Measurements from ENCODE around the gene RBMY1D.

DNA sequence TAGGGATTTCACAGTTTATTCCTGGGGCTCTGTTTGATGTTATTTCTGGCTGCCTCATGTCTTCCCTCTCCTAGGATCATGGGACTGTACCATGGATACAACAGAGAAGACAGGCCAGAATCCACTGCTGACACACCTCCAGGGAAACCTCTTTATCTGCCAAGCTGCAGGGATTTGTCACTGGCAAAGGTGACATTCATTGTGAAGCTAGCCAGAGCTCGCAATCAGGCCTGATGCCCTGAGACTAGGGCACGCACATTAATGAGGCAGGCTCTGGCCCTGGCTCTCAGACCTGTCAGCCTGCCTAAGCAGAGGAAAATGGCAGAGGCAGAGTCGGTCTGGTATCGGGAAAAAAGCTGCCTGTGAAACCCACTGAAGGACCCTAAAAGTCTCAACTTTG lies 52.2 kb downstream of the RBMY1D start:
- TF ChIP-seq TAF1 (IDR thresholded peaks at IDR 0.05; ENCODE audit: borderline replicate concordance, low read depth, low read length): no peak
- no peak for TF ChIP-seq POLR2A (IDR thresholded peaks at IDR 0.05; ENCODE audit: low read depth, low read length)
- TF ChIP-seq CEBPB (IDR thresholded peaks at IDR 0.05; ENCODE audit: borderline replicate concordance in 1 of 2, low read depth in 2 of 2, low read length in 2 of 2): no peak
- TF ChIP-seq, protein P1, sequence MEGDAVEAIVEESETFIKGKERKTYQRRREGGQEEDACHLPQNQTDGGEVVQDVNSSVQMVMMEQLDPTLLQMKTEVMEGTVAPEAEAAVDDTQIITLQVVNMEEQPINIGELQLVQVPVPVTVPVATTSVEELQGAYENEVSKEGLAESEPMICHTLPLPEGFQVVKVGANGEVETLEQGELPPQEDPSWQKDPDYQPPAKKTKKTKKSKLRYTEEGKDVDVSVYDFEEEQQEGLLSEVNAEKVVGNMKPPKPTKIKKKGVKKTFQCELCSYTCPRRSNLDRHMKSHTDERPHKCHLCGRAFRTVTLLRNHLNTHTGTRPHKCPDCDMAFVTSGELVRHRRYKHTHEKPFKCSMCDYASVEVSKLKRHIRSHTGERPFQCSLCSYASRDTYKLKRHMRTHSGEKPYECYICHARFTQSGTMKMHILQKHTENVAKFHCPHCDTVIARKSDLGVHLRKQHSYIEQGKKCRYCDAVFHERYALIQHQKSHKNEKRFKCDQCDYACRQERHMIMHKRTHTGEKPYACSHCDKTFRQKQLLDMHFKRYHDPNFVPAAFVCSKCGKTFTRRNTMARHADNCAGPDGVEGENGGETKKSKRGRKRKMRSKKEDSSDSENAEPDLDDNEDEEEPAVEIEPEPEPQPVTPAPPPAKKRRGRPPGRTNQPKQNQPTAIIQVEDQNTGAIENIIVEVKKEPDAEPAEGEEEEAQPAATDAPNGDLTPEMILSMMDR (IDR thresholded peaks at IDR 0.05 in 2 of 3, conservative IDR thresholded peaks at IDR 0.05 in 1 of 3; ENCODE audit: control insufficient read depth in 2 of 3, extremely low read depth in 1 of 3, insufficient read depth in 1 of 3, low read depth in 3 of 3, low read length in 3 of 3): no peak
- TF ChIP-seq ESRRA (IDR thresholded peaks at IDR 0.05; ENCODE audit: low read length): no peak
- no peak for TF ChIP-seq HDAC2 (IDR thresholded peaks at IDR 0.05)
- TF ChIP-seq JUND (IDR thresholded peaks at IDR 0.05; ENCODE audit: low read depth, low read length): no peak
- TF ChIP-seq KDM1A (IDR thresholded peaks at IDR 0.05; ENCODE audit: borderline replicate concordance): no peak
- TF ChIP-seq MLLT1 (IDR thresholded peaks at IDR 0.05): no peak
- TF ChIP-seq E2F8 (IDR thresholded peaks at IDR 0.05; ENCODE audit: low read depth, partially characterized antibody): no peak
- TF ChIP-seq EZH2 (IDR thresholded peaks at IDR 0.05; ENCODE audit: borderline replicate concordance, control insufficient read depth, low read depth, low read length): no peak
- no peak for TF ChIP-seq ELK1 (IDR thresholded peaks at IDR 0.05; ENCODE audit: low read depth, low read length)
- no peak for TF ChIP-seq TBL1XR1 (IDR thresholded peaks at IDR 0.05; ENCODE audit: low read depth, low read length)
- no peak for TF ChIP-seq HDGF (IDR thresholded peaks at IDR 0.05)

All from GM12878 (cell line).